Activated CD4-positive, alpha-beta T cell treated with anti-CD3 and anti-CD28 coated beads, Interleukin-2, amount 10 ng/mL, durations not matched to agents 7 days and 5 days (primary cell): Measurements from ENCODE around the gene MACROD2. TPM values are rescaled to one million over a fixed set of nuclear protein-coding genes. Genes with fewer than 3 reads are reported as not detected.

Source experiments
- CTCF ChIA-PET: fragments of 350-600 bp; sonication (Branson Sonifier 250); formaldehyde crosslinking; loops from one replicate; lab custom pipeline; 2021; ENCODE audit warnings: antibody characterized with exemption; lab: Charles Lee
- POLR2A ChIA-PET: fragments of 350-600 bp; sonication (Branson Sonifier 250); formaldehyde crosslinking; loops from one replicate; lab custom pipeline; 2021; ENCODE audit warnings: antibody characterized with exemption; lab: Charles Lee
- DNase-seq: peaks from one replicate; pipeline ENCODE4 v3.0.0-alpha.2; 2020
- H3K27ac Mint-ChIP-seq: one replicate; pipeline ENCODE4 v1.8.0; 2021; ENCODE audit warnings: mild to moderate bottlenecking, moderate library complexity, mixed read lengths
- H3K27me3 Mint-ChIP-seq: one replicate; pipeline ENCODE4 v1.8.0; 2021; ENCODE audit warnings: mixed read lengths
- H3K36me3 Mint-ChIP-seq: one replicate; pipeline ENCODE4 v1.8.0; 2021; ENCODE audit warnings: low read depth, mixed read lengths
- H3K4me1 Mint-ChIP-seq: one replicate; pipeline ENCODE4 v1.8.0; 2021; ENCODE audit warnings: mixed read lengths
- H3K4me3 Mint-ChIP-seq: one replicate; pipeline ENCODE4 v1.8.0; 2021; ENCODE audit warnings: mild to moderate bottlenecking, moderate library complexity, mixed read lengths
- H3K9me3 Mint-ChIP-seq: one replicate; pipeline ENCODE4 v1.8.0; 2021; ENCODE audit warnings: mixed read lengths
- total RNA-seq, 2 experiments: library from RNA; stranded (reverse); gene quantifications; one replicate each; pipeline ENCODE4 v1.2.3, GENCODE V29; 2021

The MACROD2 gene
- total RNA-seq, 2 experiments from 2014 or later = not detected

GRCh38 chr20:14431568-14431967 is 436.3 kb downstream of the MACROD2 start:
- Mint-ChIP-seq H3K36me3 (no peaks in the 10 kb centered on the region), H3K27ac (no peak overlapping the region), H3K27me3 (no peaks in the 10 kb centered on the region), H3K4me3 (no peak overlapping the region), H3K4me1 (no peaks in the 10 kb centered on the region), H3K9me3 (peaks cover 8% of the 10 kb centered on the region)
- DNase-seq = no peak
- ChIA-PET CTCF (interaction anchor here (0.6 kb wide), 1 partner anchor 392 kb away, joined by 3 read pairs; no protein-coding TSS in a partner anchor), POLR2A (no interaction called here)

- Mint-ChIP-seq H3K9me3 (peaks cover 8% of the 10 kb centered on the region), H3K4me3 (no peak overlapping the region), H3K36me3 (no peaks in the 10 kb centered on the region), H3K4me1 (no peaks in the 10 kb centered on the region), H3K27me3 (no peaks in the 10 kb centered on the region), H3K27ac (no peak overlapping the region)
- DNase-seq = no peak
- ChIA-PET CTCF (interaction anchor here (0.6 kb wide), 1 partner anchor 391 kb away, joined by 3 read pairs; no protein-coding TSS in a partner anchor), POLR2A (no interaction called here)
Measured at GRCh38 chr20:14432085-14432484, 436.8 kb downstream of the MACROD2 start.

- Mint-ChIP-seq H3K27me3 (no peaks in the 10 kb centered on the region), H3K27ac (no peak overlapping the region), H3K36me3 (no peaks in the 10 kb centered on the region), H3K4me3 (no peak overlapping the region), H3K4me1 (no peaks in the 10 kb centered on the region), H3K9me3 (peaks cover 8% of the 10 kb centered on the region)
- CTCF ChIA-PET = no interaction called here
- DNase-seq = no peak
- POLR2A ChIA-PET = no interaction called here
Measured at GRCh38 chr20:14432597-14432996, 437.3 kb downstream of the MACROD2 start.

GRCh38 chr20:14434384-14435136 is 439.2 kb downstream of the MACROD2 start:
- ChIA-PET CTCF (no interaction called here), POLR2A (no interaction called here)
- Mint-ChIP-seq H3K36me3 (no peaks in the 10 kb centered on the region), H3K27ac (no peak overlapping the region), H3K4me1 (no peaks in the 10 kb centered on the region), H3K9me3 (peaks cover 8% of the 10 kb centered on the region), H3K4me3 (no peak overlapping the region), H3K27me3 (no peaks in the 10 kb centered on the region)
- DNase-seq = no peak

- CTCF ChIA-PET = no interaction called here
- Mint-ChIP-seq H3K9me3 (peaks cover 6% of the 10 kb centered on the region), H3K36me3 (no peaks in the 10 kb centered on the region), H3K4me1 (no peaks in the 10 kb centered on the region), H3K27me3 (no peaks in the 10 kb centered on the region), H3K4me3 (no peak overlapping the region), H3K27ac (no peak overlapping the region)
- DNase-seq = no peak
- POLR2A ChIA-PET = no interaction called here
Measured at GRCh38 chr20:14441201-14441600, 445.9 kb downstream of the MACROD2 start.

- POLR2A ChIA-PET = no interaction called here
- Mint-ChIP-seq H3K4me3 (no peak overlapping the region), H3K36me3 (no peaks in the 10 kb centered on the region), H3K9me3 (peaks cover 4% of the 10 kb centered on the region), H3K27ac (no peak overlapping the region), H3K27me3 (no peaks in the 10 kb centered on the region), H3K4me1 (no peaks in the 10 kb centered on the region)
- CTCF ChIA-PET = no interaction called here
- DNase-seq = no peak
Measured at GRCh38 chr20:14444106-14444505, 448.8 kb downstream of the MACROD2 start.

- H3K9me3 Mint-ChIP-seq = peaks cover 3% of the 10 kb centered on the region
- H3K27ac Mint-ChIP-seq = no peak overlapping the region
- H3K27me3 Mint-ChIP-seq = no peaks in the 10 kb centered on the region
- ChIA-PET CTCF (no interaction called here), POLR2A (no interaction called here)
- H3K4me1 Mint-ChIP-seq = no peaks in the 10 kb centered on the region
- DNase-seq = no peak
- H3K4me3 Mint-ChIP-seq = no peak overlapping the region
- H3K36me3 Mint-ChIP-seq = no peaks in the 10 kb centered on the region
Measured at GRCh38 chr20:14445310-14445709, 450.0 kb downstream of the MACROD2 start.

- ChIA-PET CTCF (no interaction called here), POLR2A (no interaction called here)
- Mint-ChIP-seq H3K4me3 (no peak overlapping the region), H3K36me3 (no peaks in the 10 kb centered on the region), H3K9me3 (no peaks in the 10 kb centered on the region), H3K27ac (no peak overlapping the region), H3K27me3 (no peaks in the 10 kb centered on the region), H3K4me1 (no peaks in the 10 kb centered on the region)
- no peak for DNase-seq
Measured at GRCh38 chr20:14445902-14446301, 450.6 kb downstream of the MACROD2 start.

- Mint-ChIP-seq H3K36me3 (no peaks in the 10 kb centered on the region), H3K27ac (no peak overlapping the region), H3K4me3 (no peak overlapping the region), H3K27me3 (no peaks in the 10 kb centered on the region), H3K9me3 (no peaks in the 10 kb centered on the region), H3K4me1 (no peaks in the 10 kb centered on the region)
- DNase-seq = no peak
- CTCF ChIA-PET = no interaction called here
- POLR2A ChIA-PET = no interaction called here
Measured at GRCh38 chr20:14446446-14446845, 451.1 kb downstream of the MACROD2 start.

GRCh38 chr20:14449323-14449722 is 454.0 kb downstream of the MACROD2 start:
- no peak overlapping the region for H3K4me3 Mint-ChIP-seq
- H3K4me1 Mint-ChIP-seq = no peaks in the 10 kb centered on the region
- ChIA-PET POLR2A (no interaction called here), CTCF (no interaction called here)
- H3K27me3 Mint-ChIP-seq = no peaks in the 10 kb centered on the region
- no peak overlapping the region for H3K27ac Mint-ChIP-seq
- H3K9me3 Mint-ChIP-seq = no peaks in the 10 kb centered on the region
- no peaks in the 10 kb centered on the region for H3K36me3 Mint-ChIP-seq
- DNase-seq = no peak

- H3K27ac Mint-ChIP-seq = no peak overlapping the region
- no peak overlapping the region for H3K4me3 Mint-ChIP-seq
- no peaks in the 10 kb centered on the region for H3K9me3 Mint-ChIP-seq
- H3K4me1 Mint-ChIP-seq = no peaks in the 10 kb centered on the region
- H3K27me3 Mint-ChIP-seq = no peaks in the 10 kb centered on the region
- ChIA-PET POLR2A (no interaction called here), CTCF (no interaction called here)
- DNase-seq = no peak
- H3K36me3 Mint-ChIP-seq = no peaks in the 10 kb centered on the region
Measured at GRCh38 chr20:14450256-14450655, 454.9 kb downstream of the MACROD2 start.

- Mint-ChIP-seq H3K27ac (no peak overlapping the region), H3K4me1 (no peaks in the 10 kb centered on the region), H3K27me3 (no peaks in the 10 kb centered on the region), H3K4me3 (no peak overlapping the region), H3K9me3 (no peaks in the 10 kb centered on the region), H3K36me3 (no peaks in the 10 kb centered on the region)
- DNase-seq = no peak
- ChIA-PET POLR2A (no interaction called here), CTCF (no interaction called here)
Measured at GRCh38 chr20:14451458-14451857, 456.1 kb downstream of the MACROD2 start.

GRCh38 chr20:14453259-14453658 is 457.9 kb downstream of the MACROD2 start:
- Mint-ChIP-seq H3K27ac (no peak overlapping the region), H3K27me3 (no peaks in the 10 kb centered on the region), H3K36me3 (no peaks in the 10 kb centered on the region), H3K4me3 (no peak overlapping the region), H3K4me1 (no peaks in the 10 kb centered on the region), H3K9me3 (peaks cover 2% of the 10 kb centered on the region)
- CTCF ChIA-PET = no interaction called here
- DNase-seq = no peak
- POLR2A ChIA-PET = no interaction called here

GRCh38 chr20:14454296-14454695 is 459.0 kb downstream of the MACROD2 start:
- Mint-ChIP-seq H3K36me3 (no peaks in the 10 kb centered on the region), H3K27ac (no peak overlapping the region), H3K27me3 (no peaks in the 10 kb centered on the region), H3K4me1 (no peaks in the 10 kb centered on the region), H3K9me3 (peaks cover 2% of the 10 kb centered on the region), H3K4me3 (no peak overlapping the region)
- CTCF ChIA-PET = no interaction called here
- no peak for DNase-seq
- POLR2A ChIA-PET = no interaction called here
